Hepatocyte (in vitro differentiated cells): Measurements from ENCODE around the gene WDR33.

Experiments used
- CTCF ChIP-seq: fragments of 200-600 bp; sonication (generic); IDR thresholded peaks from 2 replicates; pipeline ENCODE4 v1.5.1; 2016; ENCODE audit warnings: antibody characterized with exemption, mild to moderate bottlenecking; ENCODE audit not compliant: poor library complexity
- EZH2 ChIP-seq: fragments of 200-600 bp; sonication (generic); IDR thresholded peaks from 2 replicates; pipeline ENCODE4 v1.6.1; 2016; ENCODE audit warnings: antibody characterized with exemption, mild to moderate bottlenecking, borderline replicate concordance

- no peak for TF ChIP-seq CTCF
- TF ChIP-seq EZH2, result no peak
Measured at GRCh38 chr2:127818794-127819425, 7.9 kb upstream of the WDR33 start.
